HepG2 (cell line): ENCODE measurements around the gene ABHD1. TPM values are rescaled to one million over a fixed set of nuclear protein-coding genes. Genes with fewer than 3 reads are reported as not detected.
A peak's percentile ranks its signal among the peaks of the same experiment; 100 is the strongest.

Source experiments
- DR1 ChIP-seq: sonication (generic); formaldehyde crosslinking; IDR thresholded peaks from 2 replicates; pipeline ENCODE4 v1.8.0; 2021; ENCODE audit warnings: mild to moderate bottlenecking, missing genetic modification reagents, inconsistent platforms
- E2F5 ChIP-seq: sonication (generic); formaldehyde crosslinking; conservative IDR thresholded peaks from 2 replicates; pipeline ENCODE4 v1.4.0; 2020; ENCODE audit warnings: missing genetic modification reagents
- ETS1 ChIP-seq: sonication (generic); formaldehyde crosslinking; IDR thresholded peaks from 2 replicates; pipeline ENCODE4 v1.4.0; 2020; ENCODE audit warnings: missing genetic modification reagents
- GPBP1L1 ChIP-seq: sonication (generic); formaldehyde crosslinking; IDR thresholded peaks from 2 replicates; pipeline ENCODE4 v1.5.0; 2020; ENCODE audit warnings: mild to moderate bottlenecking, missing genetic modification reagents
- HDAC6 ChIP-seq: fragments of 200-600 bp; sonication (generic); IDR thresholded peaks from 2 replicates; pipeline ENCODE4 v1.7.0; 2017; ENCODE audit warnings: mild to moderate bottlenecking, antibody characterized with exemption, low read length, low read depth
- HIVEP1 ChIP-seq: sonication (generic); formaldehyde crosslinking; IDR thresholded peaks from 2 replicates; pipeline ENCODE4 v1.4.0; 2020; ENCODE audit warnings: mild to moderate bottlenecking, missing genetic modification reagents
- KDM1A ChIP-seq: IDR thresholded peaks from 2 replicates; pipeline ENCODE4 v1.6.1; 2016; ENCODE audit warnings: missing compliant biosample characterization
- MEIS1 ChIP-seq: sonication (generic); formaldehyde crosslinking; IDR thresholded peaks from 2 replicates; pipeline ENCODE4 v1.9.0; 2021; ENCODE audit warnings: mild to moderate bottlenecking, missing genetic modification reagents, moderate library complexity, borderline replicate concordance
- MXD3 ChIP-seq: IDR thresholded peaks from 2 replicates; pipeline ENCODE4 v1.6.1; 2016; ENCODE audit warnings: mild to moderate bottlenecking, missing biosample characterization, missing genetic modification reagents
- MYC ChIP-seq: sonication (generic); formaldehyde crosslinking; IDR thresholded peaks from 2 replicates; pipeline ENCODE4 v1.9.0; 2021; ENCODE audit warnings: missing genetic modification reagents, borderline replicate concordance
- NCOA1 ChIP-seq: sonication (generic); formaldehyde crosslinking; IDR thresholded peaks from 2 replicates; pipeline ENCODE4 v1.9.0; 2021; ENCODE audit warnings: missing genetic modification reagents
- POLR2AphosphoS2 ChIP-seq: IDR thresholded peaks from 2 replicates; pipeline ENCODE4 v1.6.1; 2011; ENCODE audit warnings: low read depth, low read length, improper control_type of control experiment
- PPARG ChIP-seq: conservative IDR thresholded peaks from 2 replicates; pipeline ENCODE4 v1.6.1; 2016; ENCODE audit warnings: missing biosample characterization, missing genetic modification reagents
- REPIN1 ChIP-seq: sonication (generic); formaldehyde crosslinking; IDR thresholded peaks from 2 replicates; pipeline ENCODE4 v1.8.0; 2022; ENCODE audit warnings: missing genetic modification reagents, low read depth, mild to moderate bottlenecking, borderline replicate concordance
- SATB2 ChIP-seq: sonication (generic); formaldehyde crosslinking; IDR thresholded peaks from 2 replicates; pipeline ENCODE4 v1.5.0; 2020; ENCODE audit warnings: missing genetic modification reagents
- SRSF1 ChIP-seq: fragments of 200-400 bp; formaldehyde crosslinking; optimal IDR thresholded peaks from 2 replicates; pipeline ENCODE3; 2017; ENCODE audit warnings: mild to moderate bottlenecking, low read depth, low read length, moderate library complexity
- SRY ChIP-seq: sonication (generic); formaldehyde crosslinking; IDR thresholded peaks from 2 replicates; pipeline ENCODE4 v1.8.0; 2022; ENCODE audit warnings: mild to moderate bottlenecking, missing genetic modification reagents
- SSRP1 ChIP-seq: IDR thresholded peaks from 2 replicates; pipeline ENCODE4 v1.6.1; 2016; ENCODE audit warnings: control low read depth
- ZEB1 ChIP-seq: IDR thresholded peaks from 2 replicates; pipeline ENCODE4 v1.6.1; 2012; ENCODE audit warnings: mild to moderate bottlenecking, low read depth, inconsistent platforms; ENCODE audit not compliant: insufficient replicate concordance
- ZNF207 ChIP-seq: fragments of 450-650 bp; IDR thresholded peaks from 2 replicates; pipeline ENCODE4 v1.6.1; 2016; ENCODE audit warnings: antibody characterized with exemption, borderline replicate concordance
- ZNF224 ChIP-seq: sonication (generic); formaldehyde crosslinking; IDR thresholded peaks from 2 replicates; pipeline ENCODE4 v1.5.0; 2020; ENCODE audit warnings: mild to moderate bottlenecking, missing genetic modification reagents
- ZNF232 ChIP-seq: sonication (generic); formaldehyde crosslinking; IDR thresholded peaks from 2 replicates; pipeline ENCODE4 v1.4.0; 2020; ENCODE audit warnings: missing genetic modification reagents, borderline replicate concordance
- ZNF275 ChIP-seq: sonication (generic); formaldehyde crosslinking; IDR thresholded peaks from 2 replicates; pipeline ENCODE4 v1.8.0; 2022; ENCODE audit warnings: missing genetic modification reagents, mild to moderate bottlenecking, inconsistent platforms, borderline replicate concordance
- ZNF557 ChIP-seq: sonication (generic); formaldehyde crosslinking; IDR thresholded peaks from 2 replicates; pipeline ENCODE4 v1.4.0; 2020; ENCODE audit warnings: missing genetic modification reagents
- ZNF660 ChIP-seq: sonication (generic); formaldehyde crosslinking; IDR thresholded peaks from 2 replicates; pipeline ENCODE4 v1.5.1; 2020; ENCODE audit warnings: mild to moderate bottlenecking, low read depth, missing genetic modification reagents, borderline replicate concordance
- ZSCAN21 ChIP-seq: sonication (generic); formaldehyde crosslinking; IDR thresholded peaks from 2 replicates; pipeline ENCODE4 v1.8.0; 2022; ENCODE audit warnings: mild to moderate bottlenecking, missing genetic modification reagents, moderate library complexity, borderline replicate concordance
- ZSCAN9 ChIP-seq: IDR thresholded peaks from 2 replicates; pipeline ENCODE4 v1.6.1; 2016; ENCODE audit warnings: borderline replicate concordance
- polyA plus RNA-seq, 8 experiments: library from polyadenylated mRNA; depleted of rRNA in 3 of 8; stranded (reverse) in 7 of 8; unstranded in 1 of 8; fragments of >200 nt; fragmentation: Illumina TruSeq in 4 of 8; extraction: Trizol in 4 of 8; gene quantifications; 2 replicates each; pipeline versions ENCODE4 v1.2.1 to v1.2.3, GENCODE V29; 2011 to 2016; ENCODE audit warnings: low read depth in 4 of 8, missing spikeins in 1 of 8, mixed read lengths in 1 of 8; ENCODE audit not compliant: insufficient read depth in 1 of 8
- total RNA-seq, 5 experiments: library from RNA; depleted of rRNA; stranded (reverse); fragments of >200 nt; fragmentation: Illumina TruSeq; extraction: Trizol; gene quantifications; 2 replicates each; pipeline ENCODE4 v1.2.3, GENCODE V29; 2016; ENCODE audit warnings: low read depth in 1 of 5

Gene ABHD1
- total and polyA plus RNA-seq, 2 of the 13 experiments (the other 11 are each of a cell fraction or from before 2014, with no cell fraction given) = 0.04 to 0.81 TPM

GRCh38 chr2:27086090-27086723 is 37.4 kb upstream of the ABHD1 start (continued):
- TF ChIP-seq POLR2AphosphoS2 (no peak), NCOA1 (CRISPR knock-in tag) (no peak), ZNF557 (no peak), HIVEP1 (CRISPR knock-in tag) (no peak), SSRP1 (CRISPR knock-in tag) (peak; percentile 64; the same call in 1 of the 2 replicates), ZNF660 (CRISPR knock-in tag) (no peak), ZNF275 (CRISPR knock-in tag) (0 out of 2 replicates have a peak, but pooled peaks have one; percentile 85), KDM1A (CRISPR knock-in tag) (no peak; the same call in 1 of the 2 replicates), ZNF224 (CRISPR knock-in tag) (no peak), DR1 (CRISPR knock-in tag) (no peak; the same call in 1 of the 2 replicates), MYC (CRISPR knock-in tag) (peak; percentile 97), ETS1 (CRISPR knock-in tag) (peak; percentile 91; the same call in 1 of the 2 replicates), ZSCAN21 (peak; percentile 79), MEIS1 (peak; percentile 85; the same call in 1 of the 2 replicates), SRSF1 (no peak), GPBP1L1 (no peak), MXD3 (CRISPR knock-in tag) (peak; percentile 91; the same call in 1 of the 2 replicates), PPARG (CRISPR knock-in tag) (peak; percentile 75), ZSCAN9 (CRISPR knock-in tag) (no peak), SATB2 (no peak; the same call in 1 of the 2 replicates), SRY (peak; percentile 64; the same call in 1 of the 2 replicates), ZNF232 (CRISPR knock-in tag) (no peak; the same call in 1 of the 2 replicates), ZEB1 (no peak), HDAC6 (no peak), ZNF207 (no peak), REPIN1 (CRISPR knock-in tag) (peak; percentile 92), E2F5 (CRISPR knock-in tag) (peak; percentile 98)
